ENCODE measurements around the gene PLEKHM1. TPM values are rescaled to one million over a fixed set of nuclear protein-coding genes. Genes with fewer than 3 reads are reported as not detected.
"Not testable (repeated sequence)": the region's sequence is repeated elsewhere in the genome, so short reads cannot be mapped to it uniquely, and the experiment has no call there.

Gene PLEKHM1
- total RNA-seq = 10 to 100 TPM; 22.9 to 33.7 TPM

GRCh38 chr17:45490615-45491433 lies at the start of gene PLEKHM1:
Gene PLEKHM1 (minus strand): TSS chr17:45490721. CDS start chr17:45482484, 8,237 bp downstream.
- not testable (repeated sequence) for H3K36me3 Mint-ChIP-seq, H3K9me3 Mint-ChIP-seq
- peak within 1 kb of the TSS; percentile 86 to 97 for H3K27ac Mint-ChIP-seq
- ATAC-seq (peak; percentile 99), DNase-seq (ENCODE audit: low spot score in 2 of 2) (peak; percentile 84 to 88)

- ATAC-seq; DNase-seq (ENCODE audit: low spot score in 2 of 2); H3K27ac Mint-ChIP-seq; H3K9me3 Mint-ChIP-seq; H3K36me3 Mint-ChIP-seq: not testable (repeated sequence)
Measured at GRCh38 chr17:45538168-45538567, 47.6 kb upstream of the PLEKHM1 start.

- not testable (repeated sequence) for H3K9me3 Mint-ChIP-seq; H3K36me3 Mint-ChIP-seq; ATAC-seq; DNase-seq (ENCODE audit: low spot score in 2 of 2)
- H3K27ac Mint-ChIP-seq = peak overlapping the region in 1 of 2 donors; percentile 13
Measured at GRCh38 chr17:45506072-45506471, 15.6 kb upstream of the PLEKHM1 start.

GRCh38 chr17:45505183-45505582 lies 14.7 kb upstream of the PLEKHM1 start:
- ATAC-seq; H3K9me3 Mint-ChIP-seq; H3K36me3 Mint-ChIP-seq; DNase-seq (ENCODE audit: low spot score in 2 of 2): not testable (repeated sequence)
- peak overlapping the region in 1 of 2 donors; percentile 56 for H3K27ac Mint-ChIP-seq

- not testable (repeated sequence) for DNase-seq (ENCODE audit: low spot score in 2 of 2); H3K27ac Mint-ChIP-seq; H3K36me3 Mint-ChIP-seq; H3K9me3 Mint-ChIP-seq
- peak in 1 of 2 donors; percentile 67 for ATAC-seq
Measured at GRCh38 chr17:45501092-45501707, 10.7 kb upstream of the PLEKHM1 start.

- DNase-seq (ENCODE audit: low spot score in 2 of 2); ATAC-seq; H3K27ac Mint-ChIP-seq; H3K9me3 Mint-ChIP-seq; H3K36me3 Mint-ChIP-seq: not testable (repeated sequence)
Measured at GRCh38 chr17:45500478-45500877, 10.0 kb upstream of the PLEKHM1 start.

GRCh38 chr17:45499208-45499607 lies 8.7 kb upstream of the PLEKHM1 start:
- not testable (repeated sequence) for H3K27ac Mint-ChIP-seq; H3K9me3 Mint-ChIP-seq; H3K36me3 Mint-ChIP-seq; DNase-seq (ENCODE audit: low spot score in 2 of 2); ATAC-seq

- not testable (repeated sequence) for DNase-seq (ENCODE audit: low spot score in 2 of 2); H3K27ac Mint-ChIP-seq; ATAC-seq; H3K36me3 Mint-ChIP-seq; H3K9me3 Mint-ChIP-seq
Measured at GRCh38 chr17:45498377-45498776, 7.9 kb upstream of the PLEKHM1 start.

- peak overlapping the region in 1 of 2 donors; percentile 55 for H3K27ac Mint-ChIP-seq
- not testable (repeated sequence) for ATAC-seq; DNase-seq (ENCODE audit: low spot score in 2 of 2); H3K9me3 Mint-ChIP-seq; H3K36me3 Mint-ChIP-seq
Measured at GRCh38 chr17:45497449-45497848, 6.9 kb upstream of the PLEKHM1 start.

GRCh38 chr17:45496507-45496906 lies 6.0 kb upstream of the PLEKHM1 start:
- ATAC-seq; DNase-seq (ENCODE audit: low spot score in 2 of 2); H3K27ac Mint-ChIP-seq; H3K9me3 Mint-ChIP-seq; H3K36me3 Mint-ChIP-seq: not testable (repeated sequence)

- not testable (repeated sequence) for H3K27ac Mint-ChIP-seq; H3K9me3 Mint-ChIP-seq; ATAC-seq; DNase-seq (ENCODE audit: low spot score in 2 of 2); H3K36me3 Mint-ChIP-seq
Measured at GRCh38 chr17:45494556-45494955, 4.0 kb upstream of the PLEKHM1 start.

- H3K9me3 Mint-ChIP-seq; H3K36me3 Mint-ChIP-seq; H3K27ac Mint-ChIP-seq; ATAC-seq; DNase-seq (ENCODE audit: low spot score in 2 of 2): not testable (repeated sequence)
Measured at GRCh38 chr17:45492156-45492555, 1.6 kb upstream of the PLEKHM1 start.

GRCh38 chr17:45490198-45490597 lies 323 bp downstream of the PLEKHM1 start:
- not testable (repeated sequence) for H3K36me3 Mint-ChIP-seq, H3K9me3 Mint-ChIP-seq
- peak overlapping the region; percentile 86 to 94 for H3K27ac Mint-ChIP-seq
- peak; percentile 22 to 30 for ATAC-seq
- DNase-seq (ENCODE audit: low spot score in 2 of 2) = peak; percentile 20 to 57

GRCh38 chr17:45487704-45488103 lies 2.8 kb downstream of the PLEKHM1 start:
- not testable (repeated sequence) for H3K9me3 Mint-ChIP-seq; H3K36me3 Mint-ChIP-seq; ATAC-seq; DNase-seq (ENCODE audit: low spot score in 2 of 2)
- peak overlapping the region; percentile 61 to 62 for H3K27ac Mint-ChIP-seq

GRCh38 chr17:45483591-45484216 lies 6.8 kb downstream of the PLEKHM1 start:
- not testable (repeated sequence) for ATAC-seq; H3K27ac Mint-ChIP-seq; H3K36me3 Mint-ChIP-seq; H3K9me3 Mint-ChIP-seq; DNase-seq (ENCODE audit: low spot score in 2 of 2)

- not testable (repeated sequence) for H3K36me3 Mint-ChIP-seq; H3K27ac Mint-ChIP-seq; H3K9me3 Mint-ChIP-seq; ATAC-seq; DNase-seq (ENCODE audit: low spot score in 2 of 2)
Measured at GRCh38 chr17:45483177-45483576, 7.3 kb downstream of the PLEKHM1 start.

- ATAC-seq = not testable (repeated sequence)
Measured at GRCh38 chr17:45482317-45482716, 8.2 kb downstream of the PLEKHM1 start.

More at GRCh38 chr17:45482317-45482716, 8.2 kb downstream of the PLEKHM1 start:
- H3K27ac Mint-ChIP-seq; DNase-seq (ENCODE audit: low spot score in 2 of 2); H3K9me3 Mint-ChIP-seq; H3K36me3 Mint-ChIP-seq: not testable (repeated sequence)

Measured in activated naive CD4-positive, alpha-beta T cell treated with anti-CD3 and anti-CD28 coated beads, Interleukin-2, amount 50 U/mL, for 72 hours (primary cell).